ENCODE results near the gene BIRC7. TPM values are rescaled to one million over a fixed set of nuclear protein-coding genes. Genes with fewer than 3 reads are reported as not detected.

The BIRC7 gene
- total and polyA plus RNA-seq, 2 donors (not counting 3 experiments of a cell fraction or from before 2014, with no cell fraction given) = not detected

DNA sequence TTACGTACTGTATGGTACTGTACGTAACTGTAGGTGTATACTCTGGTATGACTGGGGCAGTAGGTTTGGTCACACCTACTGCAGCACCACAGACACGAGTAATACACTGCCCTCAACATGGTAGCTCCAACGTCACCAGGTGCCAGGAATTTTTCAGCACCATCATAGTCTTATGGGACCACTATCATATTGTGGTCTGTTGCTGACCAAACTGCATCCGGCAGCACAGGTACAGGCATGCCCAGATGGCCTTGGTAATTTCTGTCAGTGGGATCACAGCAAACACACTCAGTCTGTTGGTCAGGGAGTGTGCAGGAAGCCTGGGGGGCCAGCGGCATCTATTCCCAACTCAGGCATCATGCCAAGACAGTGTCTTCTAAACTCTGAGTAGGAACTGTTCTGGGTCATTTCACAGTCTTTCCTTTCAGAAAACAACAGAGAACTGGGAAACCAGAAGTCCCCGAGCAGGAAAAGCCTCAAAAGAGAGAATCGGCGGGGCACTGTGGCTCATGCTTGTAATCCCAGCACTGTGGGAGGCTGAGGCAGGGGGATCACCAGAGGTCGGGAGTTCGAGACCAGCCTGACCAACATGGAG is 25.6 kb upstream of the BIRC7 start:
- Histone ChIP-seq H3K9ac (replicated peaks; ENCODE audit: extremely low read depth, insufficient read depth, low read length) (no peak overlapping the region), H3K27ac (ENCODE audit: insufficient read depth, low read depth, low read length) (no peak overlapping the region), H4K20me1 (replicated peaks; ENCODE audit: control insufficient read depth, extremely low read depth, insufficient read depth, low read length) (peaks cover 4% of the 10 kb centered on the region), H3K4me2 (ENCODE audit: insufficient read depth, low read length) (no peak overlapping the region), H2AFZ (ENCODE audit: low read depth, low read length) (no peak overlapping the region), H3K36me3 (ENCODE audit: control insufficient read depth in 2 of 2, extremely low read depth in 1 of 2, insufficient read depth in 2 of 2, low read length in 2 of 2) (peaks cover 17 to 46% of the 10 kb centered on the region in 2 experiments), H3K27me3 (ENCODE audit: control insufficient read depth in 2 of 2, insufficient read depth in 2 of 2, low read length in 2 of 2) (no peaks in the 10 kb centered on the region), H3K9me1 (replicated peaks; ENCODE audit: control insufficient read depth, extremely low read depth, insufficient read depth, low read length) (no peaks in the 10 kb centered on the region), H3K79me2 (ENCODE audit: control insufficient read depth, insufficient read depth, low read length) (peaks cover 88% of the 10 kb centered on the region), H3K4me3 (replicated peaks in 1 of 3; ENCODE audit: insufficient read depth in 1 of 3, low read depth in 1 of 3, low read length in 3 of 3) (no peak overlapping the region), H3K9me3 (replicated peaks; ENCODE audit: control insufficient read depth, insufficient read depth, low read length) (no peaks in the 10 kb centered on the region), H3K4me1 (ENCODE audit: control insufficient read depth, extremely low read depth, insufficient read depth, low read length) (peaks cover 9% of the 10 kb centered on the region)
- dilution Hi-C loops (cut with MboI; ENCODE audit: extremely low pct_ligation_motif_present, low sequenced_read_pairs) = no loop called here
- CTCF ChIA-PET = interaction anchor here (1.3 kb wide), 1 partner anchor 26 kb away, joined by 3 read pairs; no protein-coding TSS in a partner anchor
- TF ChIP-seq MYC (IDR thresholded peaks at IDR 0.05; ENCODE audit: low read depth, low read length) = no peak
- TF ChIP-seq, protein P1, sequence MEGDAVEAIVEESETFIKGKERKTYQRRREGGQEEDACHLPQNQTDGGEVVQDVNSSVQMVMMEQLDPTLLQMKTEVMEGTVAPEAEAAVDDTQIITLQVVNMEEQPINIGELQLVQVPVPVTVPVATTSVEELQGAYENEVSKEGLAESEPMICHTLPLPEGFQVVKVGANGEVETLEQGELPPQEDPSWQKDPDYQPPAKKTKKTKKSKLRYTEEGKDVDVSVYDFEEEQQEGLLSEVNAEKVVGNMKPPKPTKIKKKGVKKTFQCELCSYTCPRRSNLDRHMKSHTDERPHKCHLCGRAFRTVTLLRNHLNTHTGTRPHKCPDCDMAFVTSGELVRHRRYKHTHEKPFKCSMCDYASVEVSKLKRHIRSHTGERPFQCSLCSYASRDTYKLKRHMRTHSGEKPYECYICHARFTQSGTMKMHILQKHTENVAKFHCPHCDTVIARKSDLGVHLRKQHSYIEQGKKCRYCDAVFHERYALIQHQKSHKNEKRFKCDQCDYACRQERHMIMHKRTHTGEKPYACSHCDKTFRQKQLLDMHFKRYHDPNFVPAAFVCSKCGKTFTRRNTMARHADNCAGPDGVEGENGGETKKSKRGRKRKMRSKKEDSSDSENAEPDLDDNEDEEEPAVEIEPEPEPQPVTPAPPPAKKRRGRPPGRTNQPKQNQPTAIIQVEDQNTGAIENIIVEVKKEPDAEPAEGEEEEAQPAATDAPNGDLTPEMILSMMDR (IDR thresholded peaks at IDR 0.05; ENCODE audit: extremely low read depth in 1 of 2, insufficient read depth in 1 of 2, low read depth in 1 of 2, low read length in 2 of 2) = no peak
- TF ChIP-seq JUN (IDR thresholded peaks at IDR 0.05; ENCODE audit: borderline replicate concordance, insufficient read depth, insufficient read length, low read depth) = no peak
- TF ChIP-seq POLR2AphosphoS5 (IDR thresholded peaks at IDR 0.05; ENCODE audit: insufficient read depth, low read depth, low read length) = no peak
- no peak for TF ChIP-seq EZH2 (IDR thresholded peaks at IDR 0.05; ENCODE audit: borderline replicate concordance, low read depth, low read length, severe bottlenecking)
- TF ChIP-seq, protein P2, sequence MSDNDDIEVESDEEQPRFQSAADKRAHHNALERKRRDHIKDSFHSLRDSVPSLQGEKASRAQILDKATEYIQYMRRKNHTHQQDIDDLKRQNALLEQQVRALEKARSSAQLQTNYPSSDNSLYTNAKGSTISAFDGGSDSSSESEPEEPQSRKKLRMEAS (IDR thresholded peaks at IDR 0.05; ENCODE audit: insufficient read depth, insufficient read length) = no peak
- no peak for TF ChIP-seq GATA2 (IDR thresholded peaks at IDR 0.05; ENCODE audit: insufficient read depth, insufficient read length, low read depth, low read length)
- TF ChIP-seq FOS (IDR thresholded peaks at IDR 0.05; ENCODE audit: borderline replicate concordance, insufficient read depth, low read length) = no peak
- TF ChIP-seq POLR2A (IDR thresholded peaks at IDR 0.05; ENCODE audit: low read depth, low read length) = no peak
- intact Hi-C loops (cut with micrococcal nuclease) = no loop called here
- POLR2A ChIA-PET = no interaction called here
- FAIRE-seq (no peak), DNase-seq (ENCODE audit: low read depth, low spot score) (no peak)
- no TSS peak for BruUV-seq (replicated peaks)

All from endothelial cell of umbilical vein (primary cell).